Immature natural killer cell (primary cell): ENCODE measurements around the gene ZNF197. TPM values are rescaled to one million over a fixed set of nuclear protein-coding genes. Genes with fewer than 3 reads are reported as not detected.

Experiments
- DNase-seq, 3 donors: peaks; one replicate each; pipeline ENCODE4 v3.0.0; 2022; ENCODE audit warnings: mixed read lengths in 1 of 3
- H3K27ac Mint-ChIP-seq, 6 donors: one replicate each; pipeline ENCODE4 v1.8.0; 2020; ENCODE audit warnings: mixed read lengths in 6 of 6, mild to moderate bottlenecking in 5 of 6, inconsistent platforms in 4 of 6, moderate library complexity in 3 of 6
- H3K27me3 Mint-ChIP-seq, 3 donors: one replicate each; pipeline ENCODE4 v1.8.0; 2020 to 2021; ENCODE audit warnings: low read depth in 3 of 3, mild to moderate bottlenecking in 3 of 3, mixed read lengths in 3 of 3, moderate library complexity in 3 of 3, inconsistent platforms in 1 of 3
- H3K36me3 Mint-ChIP-seq, 3 donors: one replicate each; pipeline ENCODE4 v1.8.0; 2020; ENCODE audit warnings: mixed read lengths in 3 of 3, inconsistent platforms in 2 of 3, mild to moderate bottlenecking in 2 of 3
- H3K4me1 Mint-ChIP-seq, 2 donors: one replicate each; pipeline ENCODE4 v1.8.0; 2020; ENCODE audit warnings: inconsistent platforms in 2 of 2, mild to moderate bottlenecking in 2 of 2, mixed read lengths in 2 of 2, moderate library complexity in 1 of 2
- H3K4me3 Mint-ChIP-seq, 5 donors: one replicate each; pipeline ENCODE4 v1.8.0; 2020; ENCODE audit warnings: mild to moderate bottlenecking in 5 of 5, mixed read lengths in 5 of 5, inconsistent platforms in 3 of 5, moderate library complexity in 3 of 5
- H3K9me3 Mint-ChIP-seq, 6 donors: one replicate each; pipeline ENCODE4 v1.8.0; 2020; ENCODE audit warnings: mild to moderate bottlenecking in 6 of 6, mixed read lengths in 6 of 6, inconsistent platforms in 4 of 6, moderate library complexity in 3 of 6
- polyA plus RNA-seq, 3 donors: library from polyadenylated mRNA; unstranded; fragments of 300-500 nt; fragmentation: Illumina TruSeq; gene quantifications; one replicate each; pipeline ENCODE4 v1.2.3, GENCODE V29; 2021

The ZNF197 gene
- polyA plus RNA-seq, 3 donors from 2014 or later, result 4.6 to 7.5 (median 4.9) TPM

- H3K4me3 Mint-ChIP-seq, result no peak overlapping the region
- H3K27ac Mint-ChIP-seq, result no peak overlapping the region
- H3K36me3 Mint-ChIP-seq, result peaks cover 6 to 33% (median 18%) of the 10 kb centered on the region in 3 donors
- H3K4me1 Mint-ChIP-seq, result no peaks in the 10 kb centered on the region
- peaks cover 0 to 22% (median 9%) of the 10 kb centered on the region in 6 donors for H3K9me3 Mint-ChIP-seq
- no peak for DNase-seq
- H3K27me3 Mint-ChIP-seq, result peaks cover 0 to 3% (median 1%) of the 10 kb centered on the region in 3 donors
Measured at GRCh38 chr3:44678480-44679116, 53.8 kb downstream of the ZNF197 start.

- DNase-seq, result no peak
- Mint-ChIP-seq H3K4me1 (peaks cover 19 to 20% of the 10 kb centered on the region in 2 donors), H3K27ac (no peak overlapping the region), H3K9me3 (peaks cover 0 to 19% (median 10%) of the 10 kb centered on the region in 6 donors), H3K4me3 (no peak overlapping the region), H3K27me3 (peaks cover 2 to 3% (median 3%) of the 10 kb centered on the region in 3 donors), H3K36me3 (peaks cover 9 to 33% (median 30%) of the 10 kb centered on the region in 3 donors)
Measured at GRCh38 chr3:44680921-44681455, 56.2 kb downstream of the ZNF197 start.

- H3K27ac Mint-ChIP-seq, result no peak overlapping the region
- H3K4me1 Mint-ChIP-seq, result peaks cover 20 to 25% of the 10 kb centered on the region in 2 donors
- H3K27me3 Mint-ChIP-seq, result peaks cover 2 to 8% (median 3%) of the 10 kb centered on the region in 3 donors
- H3K36me3 Mint-ChIP-seq, result peaks cover 9 to 30% (median 29%) of the 10 kb centered on the region in 3 donors
- DNase-seq, result no peak
- no peak overlapping the region for H3K4me3 Mint-ChIP-seq
- H3K9me3 Mint-ChIP-seq, result peaks cover 2 to 22% (median 11%) of the 10 kb centered on the region in 6 donors
Measured at GRCh38 chr3:44682182-44682896, 57.5 kb downstream of the ZNF197 start.

GRCh38 chr3:44685128-44685800, 60.4 kb downstream of the ZNF197 start:
- H3K9me3 Mint-ChIP-seq, result peaks cover 2 to 27% (median 16%) of the 10 kb centered on the region in 6 donors
- peak overlapping the region; percentile 71 to 96 (median 77) for H3K27ac Mint-ChIP-seq
- peaks cover 9 to 30% (median 29%) of the 10 kb centered on the region in 3 donors for H3K36me3 Mint-ChIP-seq
- peak overlapping the region; percentile 81 to 91 (median 86) for H3K4me3 Mint-ChIP-seq
- peaks cover 5 to 13% (median 8%) of the 10 kb centered on the region in 3 donors for H3K27me3 Mint-ChIP-seq
- DNase-seq, result peak; percentile 68 to 77 (median 77)
- H3K4me1 Mint-ChIP-seq, result peaks cover 20 to 25% of the 10 kb centered on the region in 2 donors

- Mint-ChIP-seq H3K4me3 (no peak overlapping the region), H3K9me3 (peaks cover 2 to 19% (median 12%) of the 10 kb centered on the region in 6 donors), H3K36me3 (peaks cover 3 to 19% (median 13%) of the 10 kb centered on the region in 3 donors), H3K27ac (no peak overlapping the region), H3K4me1 (peaks cover 20 to 25% of the 10 kb centered on the region in 2 donors), H3K27me3 (peaks cover 8 to 17% (median 13%) of the 10 kb centered on the region in 3 donors)
- DNase-seq, result no peak
Measured at GRCh38 chr3:44687898-44688297, 63.1 kb downstream of the ZNF197 start.

Other genes starting within 250 kb of the ZNF197 start
- gene ZNF445, start 147.4 kb upstream of the ZNF197 start, polyA plus RNA-seq, result 1 to 10 TPM in 2 of 3 donors, under 1 TPM in 1; 0.11 to 4.0 (median 2.0) TPM
- 1 to 10 TPM in 2 of 3 donors, under 1 TPM in 1; 0.88 to 4.5 (median 4.2) TPM for gene ZKSCAN7, start 69.8 kb upstream of the ZNF197 start, polyA plus RNA-seq
- gene ZNF660, start 40.1 kb upstream of the ZNF197 start, polyA plus RNA-seq, result 1 to 10 TPM in 2 of 3 donors, not detected in 1; 1.9 to 2.6 TPM
- gene ZNF35, start 23.7 kb downstream of the ZNF197 start, polyA plus RNA-seq, result 1 to 10 TPM; 4.7 to 8.1 (median 6.5) TPM
- gene ZNF502, start 87.6 kb downstream of the ZNF197 start, polyA plus RNA-seq, result 1 to 10 TPM; 3.3 to 3.6 (median 3.6) TPM
- gene ZNF501, start 104.6 kb downstream of the ZNF197 start, polyA plus RNA-seq, result 1 to 10 TPM; 1.8 to 3.3 (median 2.3) TPM
- gene KIAA1143, start 136.6 kb downstream of the ZNF197 start, polyA plus RNA-seq, result 10 to 100 TPM; 10.5 to 37.5 (median 31.1) TPM
- under 1 TPM in 2 of 3 donors, not detected in 1; 0.29 to 0.56 TPM for gene KIF15, start 136.8 kb downstream of the ZNF197 start, polyA plus RNA-seq
- gene TMEM42, start 236.9 kb downstream of the ZNF197 start, polyA plus RNA-seq, result 10 to 100 TPM; 27.9 to 54.2 (median 43.3) TPM
- under 1 TPM in 1 of 3 donors, not detected in 2; 0.15 TPM for gene TGM4, start 249.6 kb downstream of the ZNF197 start, polyA plus RNA-seq